HG02943 (cell line): ENCODE measurements around the gene HTR3B.

Experiments
- ATAC-seq: cut with Tn5 transposase; IDR thresholded peaks from one replicate; pipeline ENCODE4 v1.9.1; 2021; ENCODE audit warnings: mild to moderate bottlenecking, low read depth, moderate library complexity; ENCODE audit not compliant: unreplicated experiment

HTR3B gene

GRCh38 chr11:113984781-113985180 is 80.2 kb downstream of the HTR3B start:
- no peak for ATAC-seq

- ATAC-seq: no peak
Observed at GRCh38 chr11:113985906-113986305, 81.3 kb downstream of the HTR3B start.

- no peak for ATAC-seq
Observed at GRCh38 chr11:113986351-113987140, 82.0 kb downstream of the HTR3B start.

GRCh38 chr11:113989381-113989780 is 84.8 kb downstream of the HTR3B start:
- no peak for ATAC-seq

GRCh38 chr11:113989916-113990315 is 85.3 kb downstream of the HTR3B start:
- ATAC-seq: no peak

- no peak for ATAC-seq
Observed at GRCh38 chr11:113991170-113991569, 86.6 kb downstream of the HTR3B start.

GRCh38 chr11:113991718-113992458 is 87.3 kb downstream of the HTR3B start:
- ATAC-seq: no peak

- ATAC-seq: no peak
Observed at GRCh38 chr11:113992459-113993110, 88.0 kb downstream of the HTR3B start.

- ATAC-seq: no peak
Observed at GRCh38 chr11:113994077-113994954, 89.7 kb downstream of the HTR3B start.
